Panc1 (cell line): ENCODE measurements around the gene KCNT1. TPM values are rescaled to one million over a fixed set of nuclear protein-coding genes. Genes with fewer than 3 reads are reported as not detected.

Experiments
- ATAC-seq: fragments of 200-7000 bp; cut with Tn5 transposase; 2 replicates; pipeline ENCODE4 v1.9.1; 2020; ENCODE audit warnings: mild to moderate bottlenecking, moderate library complexity
- BruUV-seq: library from RNA; stranded (reverse); fragments of 400-500 nt; replicated peaks from 2 replicates; lab custom pipeline; 2021; lab: Mats Ljungman, UMichigan
- CTCF ChIA-PET: fragments of 300-600 bp; sonication (Branson Sonifier 250); formaldehyde crosslinking; loops from one replicate; lab custom pipeline; 2022; ENCODE audit warnings: antibody characterized with exemption; lab: Charles Lee
- POLR2A ChIA-PET: fragments of 300-600 bp; sonication (Branson Sonifier 250); formaldehyde crosslinking; loops from one replicate; lab custom pipeline; 2022; ENCODE audit warnings: antibody characterized with exemption; lab: Charles Lee
- DNase-seq: peaks from one replicate; pipeline ENCODE4 v3.0.0-alpha.2; 2010; ENCODE audit warnings: low read depth, low spot score
- H3K27ac ChIP-seq: 2 replicates; pipeline ENCODE4 v1.5.1; 2011; ENCODE audit warnings: mild to moderate bottlenecking, low read length, inconsistent platforms
- H3K27me3 ChIP-seq: fragments of 200-500 bp; sonication (Bioruptor generic); 2 replicates; pipeline ENCODE4 v1.6.0; 2014; ENCODE audit warnings: low read length, inconsistent platforms; ENCODE audit not compliant: control insufficient read depth, insufficient read depth
- H3K36me3 ChIP-seq: fragments of 200-500 bp; sonication (Bioruptor generic); 2 replicates; pipeline ENCODE4 v1.5.1; 2014; ENCODE audit warnings: inconsistent platforms, mild to moderate bottlenecking, low read length, moderate library complexity; ENCODE audit not compliant: control insufficient read depth, insufficient read depth
- H3K4me1 ChIP-seq: 2 replicates; pipeline ENCODE4 v1.5.1; 2011; ENCODE audit warnings: inconsistent platforms, mild to moderate bottlenecking, low read length, moderate library complexity; ENCODE audit not compliant: control insufficient read depth, insufficient read depth
- H3K4me3 ChIP-seq, 2 experiments: 2 replicates each; pipeline ENCODE4 v1.5.1; 2011 to 2012; ENCODE audit warnings: low read depth in 2 of 2, low read length in 2 of 2, mild to moderate bottlenecking in 2 of 2, inconsistent platforms in 1 of 2, moderate library complexity in 1 of 2
- H3K9me3 ChIP-seq: fragments of 200-500 bp; sonication (Bioruptor generic); 2 replicates; pipeline ENCODE4 v1.5.1; 2014; ENCODE audit warnings: low read depth, mild to moderate bottlenecking, inconsistent platforms, low read length, moderate library complexity; ENCODE audit not compliant: control insufficient read depth, insufficient read depth
- POLR2AphosphoS5 ChIP-seq: IDR thresholded peaks from 2 replicates; pipeline ENCODE4 v1.6.1; 2012; ENCODE audit warnings: mild to moderate bottlenecking, low read depth, low read length, moderate library complexity
- SIN3A ChIP-seq: IDR thresholded peaks from 2 replicates; pipeline ENCODE4 v1.6.1; 2012; ENCODE audit warnings: low read depth, mild to moderate bottlenecking, low read length, moderate library complexity, borderline replicate concordance; ENCODE audit not compliant: insufficient read depth
- TCF7L2 ChIP-seq: IDR thresholded peaks from 2 replicates; pipeline ENCODE4 v1.6.1; 2011; ENCODE audit warnings: mild to moderate bottlenecking, low read depth, low read length, inconsistent platforms
- in situ Hi-C: cut with HindIII; loops from 2 replicates; pipeline ENCODE4 v1.10.0; 2016; ENCODE audit warnings: low sequenced_read_pairs, low pct_unique_long_range_greater_than_20kb
- intact Hi-C: fragments of 100-400 bp; cut with micrococcal nuclease; formaldehyde crosslinking; loops from one replicate; pipeline ENCODE4 v1.10.0; 2022; ENCODE audit not compliant: unreplicated experiment
- total RNA-seq: library from RNA; stranded (reverse); gene quantifications from one replicate; pipeline ENCODE4 v1.2.1, GENCODE V29; 2021; ENCODE audit not compliant: unreplicated experiment
- TF ChIP-seq, protein P1 (sequence below), 2 experiments: IDR thresholded peaks; 2 replicates each; pipeline ENCODE4 v1.6.1; 2011 to 2012; ENCODE audit warnings: low read depth in 2 of 2, control low read depth in 1 of 2, low read length in 1 of 2, mild to moderate bottlenecking in 1 of 2, moderate library complexity in 1 of 2; ENCODE audit not compliant: insufficient read depth in 1 of 2
- TF ChIP-seq, protein P2 (sequence below): fragments of 450-650 bp; IDR thresholded peaks from 2 replicates; pipeline ENCODE4 v1.5.1; 2017; ENCODE audit warnings: mild to moderate bottlenecking

KCNT1 gene
- total RNA-seq, 1 experiment from 2014 or later: not detected

DNA sequence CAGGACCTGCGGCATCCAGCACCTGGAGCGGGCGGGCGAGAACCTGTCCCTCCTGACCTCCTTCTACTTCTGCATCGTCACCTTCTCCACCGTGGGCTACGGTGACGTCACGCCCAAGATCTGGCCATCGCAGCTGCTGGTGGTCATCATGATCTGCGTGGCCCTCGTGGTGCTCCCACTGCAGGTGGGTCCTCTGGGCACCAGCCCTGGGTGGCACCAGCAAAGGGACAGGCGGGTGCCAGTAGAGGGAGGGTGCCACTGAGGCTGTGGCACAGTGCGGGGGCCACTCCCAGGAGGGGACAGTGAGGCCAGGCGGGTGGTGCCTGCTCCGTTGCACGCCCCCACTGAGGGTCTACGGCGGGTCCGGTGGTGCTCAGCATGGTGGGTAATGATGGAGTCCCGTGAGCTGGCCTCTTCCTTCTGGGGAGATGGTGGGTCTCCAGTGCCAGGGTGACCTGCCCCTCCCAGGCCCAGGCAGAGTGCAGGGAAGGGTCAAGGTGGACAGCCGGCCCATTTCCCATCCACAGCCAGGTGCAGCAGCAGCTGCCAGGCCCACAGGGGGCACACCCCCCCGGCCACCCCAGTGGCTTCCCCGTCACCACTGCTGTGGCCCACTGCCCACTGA, 57.8 kb downstream of the KCNT1 start:
- no peak for TF ChIP-seq SIN3A
- TF ChIP-seq TCF7L2: no peak
- TF ChIP-seq, protein P1, sequence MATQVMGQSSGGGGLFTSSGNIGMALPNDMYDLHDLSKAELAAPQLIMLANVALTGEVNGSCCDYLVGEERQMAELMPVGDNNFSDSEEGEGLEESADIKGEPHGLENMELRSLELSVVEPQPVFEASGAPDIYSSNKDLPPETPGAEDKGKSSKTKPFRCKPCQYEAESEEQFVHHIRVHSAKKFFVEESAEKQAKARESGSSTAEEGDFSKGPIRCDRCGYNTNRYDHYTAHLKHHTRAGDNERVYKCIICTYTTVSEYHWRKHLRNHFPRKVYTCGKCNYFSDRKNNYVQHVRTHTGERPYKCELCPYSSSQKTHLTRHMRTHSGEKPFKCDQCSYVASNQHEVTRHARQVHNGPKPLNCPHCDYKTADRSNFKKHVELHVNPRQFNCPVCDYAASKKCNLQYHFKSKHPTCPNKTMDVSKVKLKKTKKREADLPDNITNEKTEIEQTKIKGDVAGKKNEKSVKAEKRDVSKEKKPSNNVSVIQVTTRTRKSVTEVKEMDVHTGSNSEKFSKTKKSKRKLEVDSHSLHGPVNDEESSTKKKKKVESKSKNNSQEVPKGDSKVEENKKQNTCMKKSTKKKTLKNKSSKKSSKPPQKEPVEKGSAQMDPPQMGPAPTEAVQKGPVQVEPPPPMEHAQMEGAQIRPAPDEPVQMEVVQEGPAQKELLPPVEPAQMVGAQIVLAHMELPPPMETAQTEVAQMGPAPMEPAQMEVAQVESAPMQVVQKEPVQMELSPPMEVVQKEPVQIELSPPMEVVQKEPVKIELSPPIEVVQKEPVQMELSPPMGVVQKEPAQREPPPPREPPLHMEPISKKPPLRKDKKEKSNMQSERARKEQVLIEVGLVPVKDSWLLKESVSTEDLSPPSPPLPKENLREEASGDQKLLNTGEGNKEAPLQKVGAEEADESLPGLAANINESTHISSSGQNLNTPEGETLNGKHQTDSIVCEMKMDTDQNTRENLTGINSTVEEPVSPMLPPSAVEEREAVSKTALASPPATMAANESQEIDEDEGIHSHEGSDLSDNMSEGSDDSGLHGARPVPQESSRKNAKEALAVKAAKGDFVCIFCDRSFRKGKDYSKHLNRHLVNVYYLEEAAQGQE (IDR thresholded peaks at IDR 0.05; ENCODE audit: insufficient read depth in 1 of 2, low read depth in 2 of 2, low read length in 1 of 2): no peak
- no peak for TF ChIP-seq POLR2AphosphoS5
- TF ChIP-seq, protein P2, sequence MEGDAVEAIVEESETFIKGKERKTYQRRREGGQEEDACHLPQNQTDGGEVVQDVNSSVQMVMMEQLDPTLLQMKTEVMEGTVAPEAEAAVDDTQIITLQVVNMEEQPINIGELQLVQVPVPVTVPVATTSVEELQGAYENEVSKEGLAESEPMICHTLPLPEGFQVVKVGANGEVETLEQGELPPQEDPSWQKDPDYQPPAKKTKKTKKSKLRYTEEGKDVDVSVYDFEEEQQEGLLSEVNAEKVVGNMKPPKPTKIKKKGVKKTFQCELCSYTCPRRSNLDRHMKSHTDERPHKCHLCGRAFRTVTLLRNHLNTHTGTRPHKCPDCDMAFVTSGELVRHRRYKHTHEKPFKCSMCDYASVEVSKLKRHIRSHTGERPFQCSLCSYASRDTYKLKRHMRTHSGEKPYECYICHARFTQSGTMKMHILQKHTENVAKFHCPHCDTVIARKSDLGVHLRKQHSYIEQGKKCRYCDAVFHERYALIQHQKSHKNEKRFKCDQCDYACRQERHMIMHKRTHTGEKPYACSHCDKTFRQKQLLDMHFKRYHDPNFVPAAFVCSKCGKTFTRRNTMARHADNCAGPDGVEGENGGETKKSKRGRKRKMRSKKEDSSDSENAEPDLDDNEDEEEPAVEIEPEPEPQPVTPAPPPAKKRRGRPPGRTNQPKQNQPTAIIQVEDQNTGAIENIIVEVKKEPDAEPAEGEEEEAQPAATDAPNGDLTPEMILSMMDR: no peak
- Histone ChIP-seq H3K4me1 (no peaks in the 10 kb centered on the region), H3K36me3 (no peaks in the 10 kb centered on the region), H3K4me3 (no peak overlapping the region), H3K27me3 (no peaks in the 10 kb centered on the region), H3K27ac (no peak overlapping the region), H3K9me3 (no peaks in the 10 kb centered on the region)
- BruUV-seq: no TSS peak
- intact Hi-C loops (no loop called here), in situ Hi-C loops (no loop called here)
- DNase-seq: no peak
- no peak for ATAC-seq
- ChIA-PET CTCF (no interaction called here), POLR2A (no interaction called here)

DNA sequence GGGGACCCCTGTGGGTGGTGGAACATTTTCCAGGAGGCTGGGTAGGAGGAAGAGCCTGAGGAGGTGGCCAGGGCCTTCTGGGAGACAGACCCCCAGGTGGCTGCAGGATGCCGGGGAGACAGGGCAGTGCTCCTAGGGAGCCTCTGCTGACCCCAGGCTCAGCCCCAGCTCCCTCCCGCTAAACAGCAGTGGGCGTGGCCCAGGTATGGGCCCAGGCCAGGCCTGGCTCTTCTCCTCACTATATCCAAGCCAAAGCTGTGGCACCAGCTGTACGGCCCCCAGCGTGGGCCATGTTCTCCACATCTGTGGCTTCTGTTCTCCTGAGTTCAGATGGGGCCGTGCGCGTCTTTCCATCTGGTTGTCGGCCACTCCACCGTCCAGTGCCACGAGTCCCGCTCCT, 58.5 kb downstream of the KCNT1 start:
- intact Hi-C loops: no loop called here
- H3K9me3 ChIP-seq: no peaks in the 10 kb centered on the region
- H3K4me3 ChIP-seq: no peak overlapping the region
- ChIA-PET CTCF (no interaction called here), POLR2A (no interaction called here)
- H3K36me3 ChIP-seq: no peaks in the 10 kb centered on the region
- no TSS peak for BruUV-seq
- ATAC-seq (no peak), DNase-seq (no peak)
- H3K27me3 ChIP-seq: no peaks in the 10 kb centered on the region
- H3K4me1 ChIP-seq: no peaks in the 10 kb centered on the region
- in situ Hi-C loops: no loop called here
- no peak overlapping the region for H3K27ac ChIP-seq
- TF ChIP-seq TCF7L2: no peak
- TF ChIP-seq SIN3A: no peak
- TF ChIP-seq, protein P2: no peak
- TF ChIP-seq, protein P1 (IDR thresholded peaks at IDR 0.05; ENCODE audit: insufficient read depth in 1 of 2, low read depth in 2 of 2, low read length in 1 of 2): no peak
- TF ChIP-seq POLR2AphosphoS5: no peak
